B cell (primary cell): ENCODE results near the gene ZNF554. TPM values are rescaled to one million over a fixed set of nuclear protein-coding genes. Genes with fewer than 3 reads are reported as not detected.
A peak's percentile ranks its signal among the peaks of the same experiment; 100 is the strongest.

Experiments used
- ATAC-seq: fragments of 200-7000 bp; cut with Tn5 transposase; one replicate; pipeline ENCODE4 v1.10.0; 2021; ENCODE audit warnings: low read depth, mild to moderate bottlenecking, moderate number of reproducible peaks, moderate library complexity
- CTCF ChIA-PET: fragments of 350-600 bp; sonication (Branson Sonifier 250); formaldehyde crosslinking; loops from one replicate; lab custom pipeline; 2021; ENCODE audit warnings: antibody characterized with exemption, inconsistent platforms; lab: Charles Lee
- POLR2A ChIA-PET: fragments of 350-600 bp; sonication (Branson Sonifier 250); formaldehyde crosslinking; loops from one replicate; lab custom pipeline; 2021; ENCODE audit warnings: antibody characterized with exemption; lab: Charles Lee
- DNase-seq: peaks from one replicate; pipeline ENCODE4 v3.0.0; 2013
- H2AFZ ChIP-seq: 2 replicates; pipeline ENCODE4 v1.6.1; 2012; ENCODE audit warnings: mild to moderate bottlenecking, low read depth, low read length; ENCODE audit not compliant: insufficient read depth, poor library complexity, severe bottlenecking
- H3K27ac ChIP-seq, 2 donors: 1 replicate in 1 of 2; 2 replicates in 1 of 2; pipeline ENCODE4 v1.5.1; 2012 to 2013; ENCODE audit warnings: low read length in 2 of 2, mild to moderate bottlenecking in 2 of 2, moderate library complexity in 1 of 2
- H3K27me3 ChIP-seq, 4 experiments: fragments of 200-600 bp in 1 of 4; sonication (generic) in 1 of 4; replicated peaks in 1 of 4; 1 replicate in 2 of 4; 2 replicates in 2 of 4; pipeline versions ENCODE4 v1.6.1 to v1.7.0; 2013 to 2016; ENCODE audit warnings: low read length in 3 of 4, mild to moderate bottlenecking in 2 of 4, mixed read lengths in 1 of 4, moderate library complexity in 1 of 4; ENCODE audit not compliant: insufficient read depth in 4 of 4, control insufficient read depth in 3 of 4; ENCODE audit errors: control extremely low read depth in 1 of 4
- H3K36me3 ChIP-seq, 2 experiments: replicated peaks in 1 of 2; 1 replicate in 1 of 2; 2 replicates in 1 of 2; pipeline versions ENCODE4 v1.6.1 to v1.7.1; 2013; ENCODE audit warnings: low read length in 1 of 2; ENCODE audit not compliant: insufficient read depth in 2 of 2, control insufficient read depth in 1 of 2; ENCODE audit errors: control extremely low read depth in 1 of 2, extremely low read depth in 1 of 2
- H3K4me1 ChIP-seq, 2 donors: fragments of 200-600 bp in 1 of 2; sonication (generic) in 1 of 2; 1 replicate in 1 of 2; 2 replicates in 1 of 2; pipeline versions ENCODE4 v1.5.1 to v1.6.1; 2013 to 2017; ENCODE audit warnings: low read length in 2 of 2; ENCODE audit not compliant: control insufficient read depth in 2 of 2, insufficient read depth in 2 of 2
- H3K4me2 ChIP-seq: replicated peaks from 2 replicates; pipeline ENCODE3; 2012; ENCODE audit warnings: mild to moderate bottlenecking, low read depth, low read length; ENCODE audit not compliant: poor library complexity, severe bottlenecking
- H3K4me3 ChIP-seq, 5 experiments: fragments of 200-600 bp in 1 of 5; sonication (generic) in 1 of 5; 1 replicate in 3 of 5; 2 replicates in 2 of 5; pipeline versions ENCODE4 v1.5.1 to v1.7.0; 2011 to 2016; ENCODE audit warnings: low read length in 4 of 5, mild to moderate bottlenecking in 4 of 5, low read depth in 2 of 5, control low read depth in 1 of 5, moderate library complexity in 1 of 5; ENCODE audit not compliant: insufficient read depth in 1 of 5; ENCODE audit errors: control extremely low read depth in 1 of 5, extremely low read depth in 1 of 5
- H3K79me2 ChIP-seq: fragments of 200-600 bp; sonication (generic); one replicate; pipeline ENCODE4 v1.6.0; 2016; ENCODE audit warnings: low read length; ENCODE audit not compliant: control insufficient read depth, insufficient read depth
- H3K9ac ChIP-seq: fragments of 200-600 bp; sonication (generic); 2 replicates; pipeline ENCODE4 v1.6.1; 2017; ENCODE audit warnings: mild to moderate bottlenecking, low read length, moderate library complexity
- H3K9me3 ChIP-seq, 3 donors: one replicate each; pipeline versions ENCODE4 v1.6.1 to v1.7.1; 2013; ENCODE audit warnings: low read length in 2 of 3; ENCODE audit not compliant: control insufficient read depth in 2 of 3, insufficient read depth in 1 of 3; ENCODE audit errors: control extremely low read depth in 1 of 3
- H4K20me1 ChIP-seq: 2 replicates; pipeline ENCODE4 v1.6.0; 2012; ENCODE audit warnings: mild to moderate bottlenecking, low read length; ENCODE audit not compliant: insufficient read depth, control insufficient read depth, poor library complexity, severe bottlenecking
- H3K27ac Mint-ChIP-seq: one replicate; pipeline ENCODE4 v1.8.0; 2021; ENCODE audit warnings: mixed read lengths
- H3K27me3 Mint-ChIP-seq: one replicate; pipeline ENCODE4 v1.8.0; 2021; ENCODE audit warnings: mixed read lengths
- H3K4me1 Mint-ChIP-seq: one replicate; pipeline ENCODE4 v1.8.0; 2021; ENCODE audit warnings: mixed read lengths
- H3K4me3 Mint-ChIP-seq: one replicate; pipeline ENCODE4 v1.8.0; 2021; ENCODE audit warnings: mixed read lengths
- H3K9me3 Mint-ChIP-seq: one replicate; pipeline ENCODE4 v1.8.0; 2022; ENCODE audit warnings: mixed read lengths; ENCODE audit not compliant: insufficient read depth
- EZH2 ChIP-seq: IDR thresholded peaks from 2 replicates; pipeline ENCODE4 v1.6.1; 2012; ENCODE audit warnings: borderline replicate concordance, low read depth, mild to moderate bottlenecking, moderate library complexity, low read length; ENCODE audit not compliant: insufficient read depth, poor library complexity, severe bottlenecking
- WGBS: methylation state at CpG from one replicate; pipeline ENCODE4 v1.1.5; 2013; ENCODE audit warnings: missing lambda C conversion rate; ENCODE audit not compliant: insufficient coverage; 5-methylcytosine and 5-hydroxymethylcytosine counted together
- intact Hi-C: fragments of 100-400 bp; cut with micrococcal nuclease; formaldehyde crosslinking; loops from one replicate; pipeline ENCODE4 v1.10.0; 2022
- polyA plus RNA-seq: library from polyadenylated mRNA; depleted of rRNA; stranded (reverse); fragments of >200 nt; gene quantifications from 2 replicates; pipeline ENCODE4 v1.2.3, GENCODE V29; 2012
- total RNA-seq, 2 donors: library from RNA; stranded (reverse); fragments of 120-200 nt in 1 of 2; gene quantifications; 1 replicate in 1 of 2; 2 replicates in 1 of 2; pipeline versions ENCODE4 v1.2.3 to v1.2.4, GENCODE V29; 2013 to 2022
- TF ChIP-seq, protein P1 (sequence below): fragments of 200-600 bp; IDR thresholded peaks from one replicate; pipeline ENCODE4 v1.8.0; 2022; ENCODE audit warnings: antibody characterized with exemption, mild to moderate bottlenecking

The ZNF554 gene
- total and polyA plus RNA-seq, 2 donors (not counting 1 experiment from before 2014, with no cell fraction given) = 2.8 to 5.9 TPM

DNA sequence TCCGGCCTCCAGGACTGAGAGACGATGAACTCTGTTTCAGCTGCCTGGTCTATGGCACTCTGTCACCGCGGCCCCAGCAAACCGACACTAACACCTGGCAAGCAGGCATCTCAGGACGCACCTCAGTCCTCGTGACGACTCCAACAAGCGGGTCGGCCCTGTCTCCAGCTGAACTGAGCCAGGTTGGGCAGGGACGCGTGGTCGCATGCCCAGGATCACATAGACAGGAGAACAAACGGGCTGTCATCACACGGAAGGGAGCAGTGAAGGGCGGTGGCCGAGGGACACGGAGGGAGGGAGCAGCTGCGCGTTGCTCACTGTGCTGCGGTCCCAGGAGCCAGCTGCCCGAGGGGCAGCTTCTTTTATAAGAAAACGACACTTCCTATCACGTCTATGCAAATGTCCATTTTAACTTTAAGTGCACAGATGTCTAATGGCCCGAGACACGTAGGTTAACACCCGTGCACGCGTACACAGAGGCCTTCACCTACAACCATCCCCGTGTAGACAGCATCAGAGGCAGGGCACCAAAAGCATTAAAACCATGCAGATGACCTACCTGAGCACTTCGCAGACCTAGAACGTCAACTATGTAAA is 45.5 kb upstream of the ZNF554 start:
- H3K27me3 Mint-ChIP-seq = no peaks in the 10 kb centered on the region
- WGBS = 91% methylated on average over 32 of the region's 32 CpGs
- H3K27ac Mint-ChIP-seq = peak overlapping the region; percentile 85
- peak; percentile 51 for DNase-seq
- ATAC-seq = peak; percentile 49
- Histone ChIP-seq H3K9ac (no peak overlapping the region), H3K27me3 (no peaks in the 10 kb centered on the region), H3K4me1 (peaks cover 11 to 27% of the 10 kb centered on the region in 2 donors), H3K27ac (no peak overlapping the region), H3K9me3 (no peaks in the 10 kb centered on the region), H2AFZ (no peak overlapping the region), H3K4me2 (no peak overlapping the region), H3K36me3 (peaks cover 0 to 12% of the 10 kb centered on the region in 2 experiments), H3K4me3 (no peak overlapping the region), H4K20me1 (peaks cover 57% of the 10 kb centered on the region), H3K79me2 (peaks cover 90% of the 10 kb centered on the region)
- peaks cover 32% of the 10 kb centered on the region for H3K4me1 Mint-ChIP-seq
- CTCF ChIA-PET = interaction anchor here (2.9 kb wide), 1 partner anchor 126 kb away, joined by 16 read pairs; no protein-coding TSS in a partner anchor
- TF ChIP-seq, protein P1, sequence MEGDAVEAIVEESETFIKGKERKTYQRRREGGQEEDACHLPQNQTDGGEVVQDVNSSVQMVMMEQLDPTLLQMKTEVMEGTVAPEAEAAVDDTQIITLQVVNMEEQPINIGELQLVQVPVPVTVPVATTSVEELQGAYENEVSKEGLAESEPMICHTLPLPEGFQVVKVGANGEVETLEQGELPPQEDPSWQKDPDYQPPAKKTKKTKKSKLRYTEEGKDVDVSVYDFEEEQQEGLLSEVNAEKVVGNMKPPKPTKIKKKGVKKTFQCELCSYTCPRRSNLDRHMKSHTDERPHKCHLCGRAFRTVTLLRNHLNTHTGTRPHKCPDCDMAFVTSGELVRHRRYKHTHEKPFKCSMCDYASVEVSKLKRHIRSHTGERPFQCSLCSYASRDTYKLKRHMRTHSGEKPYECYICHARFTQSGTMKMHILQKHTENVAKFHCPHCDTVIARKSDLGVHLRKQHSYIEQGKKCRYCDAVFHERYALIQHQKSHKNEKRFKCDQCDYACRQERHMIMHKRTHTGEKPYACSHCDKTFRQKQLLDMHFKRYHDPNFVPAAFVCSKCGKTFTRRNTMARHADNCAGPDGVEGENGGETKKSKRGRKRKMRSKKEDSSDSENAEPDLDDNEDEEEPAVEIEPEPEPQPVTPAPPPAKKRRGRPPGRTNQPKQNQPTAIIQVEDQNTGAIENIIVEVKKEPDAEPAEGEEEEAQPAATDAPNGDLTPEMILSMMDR = no peak
- TF ChIP-seq EZH2 = no peak
- H3K4me3 Mint-ChIP-seq = peak overlapping the region; percentile 67
- no peaks in the 10 kb centered on the region for H3K9me3 Mint-ChIP-seq
- intact Hi-C loops = no loop called here
- POLR2A ChIA-PET = interaction anchor here (0.7 kb wide), 1 partner anchor 94 kb away, joined by 3 read pairs; no protein-coding TSS in a partner anchor

DNA sequence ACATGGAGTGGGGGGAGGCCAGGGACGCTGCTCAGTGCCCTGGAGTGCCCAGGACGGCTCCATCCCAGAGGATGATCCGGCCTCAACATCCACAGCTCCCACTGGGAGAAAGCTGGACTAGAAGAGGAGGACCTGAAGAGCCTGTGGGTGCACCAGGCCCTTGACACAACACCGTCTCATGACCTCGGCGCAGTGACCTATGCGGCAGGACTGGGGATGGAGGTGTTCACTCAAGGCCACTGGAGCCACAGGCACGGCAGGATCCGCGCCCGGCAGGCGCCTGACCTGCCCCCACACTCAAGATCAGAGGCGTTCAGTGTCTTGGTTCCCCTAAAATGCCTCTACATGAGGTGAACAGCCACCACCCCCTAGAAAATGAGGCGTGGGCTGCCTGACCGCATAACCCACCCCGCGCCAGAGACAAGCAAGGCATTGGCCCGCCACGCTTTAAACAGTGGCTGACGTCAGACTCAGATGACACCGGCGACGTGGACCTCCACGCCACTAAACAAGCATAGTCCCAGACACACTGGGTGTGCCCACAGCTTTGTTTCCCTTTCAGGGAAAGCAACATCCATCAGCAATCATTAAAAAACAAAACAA is 44.6 kb upstream of the ZNF554 start:
- Histone ChIP-seq H3K9ac (peak overlapping the region; percentile 69), H3K4me3 (peak overlapping the region in 2 of 5 experiments; percentile 33 to 48), H3K27ac (peak overlapping the region; percentile 80 to 86), H3K4me2 (peak overlapping the region; percentile 74), H3K4me1 (peaks cover 11 to 26% of the 10 kb centered on the region in 2 donors), H4K20me1 (peaks cover 49% of the 10 kb centered on the region), H3K79me2 (peaks cover 90% of the 10 kb centered on the region), H3K36me3 (peaks cover 0 to 10% of the 10 kb centered on the region in 2 experiments), H2AFZ (peak overlapping the region; percentile 57), H3K27me3 (no peaks in the 10 kb centered on the region), H3K9me3 (no peaks in the 10 kb centered on the region)
- H3K9me3 Mint-ChIP-seq = no peaks in the 10 kb centered on the region
- no peaks in the 10 kb centered on the region for H3K27me3 Mint-ChIP-seq
- H3K4me3 Mint-ChIP-seq = peak overlapping the region; percentile 87
- DNase-seq (no peak), ATAC-seq (no peak)
- ChIA-PET POLR2A (no interaction called here), CTCF (interaction anchor here (0.9 to 2.9 kb wide), 3 partner anchors 113 to 138 kb away, joined by 3 to 16 read pairs (median 3); no protein-coding TSS in a partner anchor)
- peak overlapping the region; percentile 96 for H3K27ac Mint-ChIP-seq
- H3K4me1 Mint-ChIP-seq = peaks cover 33% of the 10 kb centered on the region
- TF ChIP-seq, protein P1 = no peak
- no peak for TF ChIP-seq EZH2
- 86% methylated on average over 21 of the region's 24 CpGs for WGBS
- intact Hi-C loops = no loop called here
